RWPE2 (cell line): ENCODE data around the gene SIX2.

Experiments used
- ATAC-seq: fragments of 200-7000 bp; cut with Tn5 transposase; 3 replicates; pipeline ENCODE4 v1.9.1; 2021; ENCODE audit warnings: low read depth
- DNase-seq: peaks from one replicate; pipeline ENCODE4 v3.0.0-alpha.2; 2020; ENCODE audit warnings: low spot score
- H3K27ac ChIP-seq: fragments of 450-650 bp; 2 replicates; pipeline ENCODE4 v1.5.1; 2017; ENCODE audit warnings: mild to moderate bottlenecking; ENCODE audit not compliant: poor library complexity, severe bottlenecking
- H3K27me3 ChIP-seq: fragments of 250-450 bp; sonication (Bioruptor Pico); 2 replicates; pipeline ENCODE4 v1.5.1; 2021; ENCODE audit warnings: mild to moderate bottlenecking, moderate library complexity; ENCODE audit not compliant: insufficient read depth, poor library complexity, severe bottlenecking
- H3K36me3 ChIP-seq: fragments of 250-450 bp; sonication (Bioruptor Pico); 2 replicates; pipeline ENCODE4 v1.5.1; 2020; ENCODE audit warnings: low read depth, mild to moderate bottlenecking, moderate library complexity
- H3K4me1 ChIP-seq: fragments of 250-450 bp; sonication (Bioruptor Pico); 2 replicates; pipeline ENCODE4 v1.5.1; 2021; ENCODE audit warnings: mild to moderate bottlenecking, moderate library complexity; ENCODE audit not compliant: insufficient read depth, poor library complexity, severe bottlenecking
- H3K4me3 ChIP-seq: fragments of 250-450 bp; sonication (Bioruptor Pico); 2 replicates; pipeline ENCODE4 v1.5.1; 2021; ENCODE audit warnings: mild to moderate bottlenecking, moderate library complexity; ENCODE audit not compliant: severe bottlenecking
- H3K9me3 ChIP-seq: fragments of 250-450 bp; sonication (Bioruptor Pico); 2 replicates; pipeline ENCODE4 v1.5.1; 2021; ENCODE audit warnings: mild to moderate bottlenecking, moderate library complexity; ENCODE audit not compliant: severe bottlenecking
- TF ChIP-seq, protein P1 (sequence below): fragments of 450-650 bp; IDR thresholded peaks from one replicate; pipeline ENCODE4 v1.5.1; 2017; ENCODE audit warnings: mild to moderate bottlenecking, moderate library complexity; ENCODE audit not compliant: poor library complexity, severe bottlenecking

SIX2 gene

DNA sequence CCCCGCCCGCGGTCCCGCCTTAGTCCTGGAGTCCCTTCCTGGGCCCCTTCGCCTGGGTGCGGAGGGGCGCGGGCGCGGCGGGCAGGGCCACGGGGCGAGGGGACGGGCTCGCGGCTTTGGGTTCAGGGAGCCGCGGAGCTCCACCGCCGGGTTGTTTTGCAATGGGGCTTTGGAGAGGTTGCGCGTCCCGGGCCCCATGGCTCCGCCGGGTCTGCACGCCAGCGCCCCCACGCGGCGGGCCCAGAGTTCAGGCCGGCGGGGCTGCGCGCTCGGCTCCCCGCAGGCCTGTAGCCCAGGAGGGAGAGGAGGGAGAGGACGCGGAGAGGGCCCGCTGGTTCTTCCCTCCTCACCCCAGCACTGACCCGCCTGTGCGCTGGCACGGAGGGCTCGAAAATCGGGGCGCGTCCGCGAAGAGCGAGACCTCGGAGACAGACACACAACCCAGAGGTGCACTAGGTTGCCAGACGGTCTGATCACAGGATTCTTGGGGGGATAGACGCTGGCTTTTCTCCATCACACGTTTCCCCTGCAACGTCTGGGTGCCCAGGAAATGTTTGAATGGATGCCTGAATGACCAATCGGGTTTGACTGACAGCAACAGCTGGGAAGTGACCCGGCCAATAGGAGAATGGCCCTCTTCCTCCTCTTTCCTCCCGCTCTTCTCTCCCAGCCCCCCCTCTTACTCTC lies 4.9 kb upstream of the SIX2 start:
- TF ChIP-seq, protein P1, sequence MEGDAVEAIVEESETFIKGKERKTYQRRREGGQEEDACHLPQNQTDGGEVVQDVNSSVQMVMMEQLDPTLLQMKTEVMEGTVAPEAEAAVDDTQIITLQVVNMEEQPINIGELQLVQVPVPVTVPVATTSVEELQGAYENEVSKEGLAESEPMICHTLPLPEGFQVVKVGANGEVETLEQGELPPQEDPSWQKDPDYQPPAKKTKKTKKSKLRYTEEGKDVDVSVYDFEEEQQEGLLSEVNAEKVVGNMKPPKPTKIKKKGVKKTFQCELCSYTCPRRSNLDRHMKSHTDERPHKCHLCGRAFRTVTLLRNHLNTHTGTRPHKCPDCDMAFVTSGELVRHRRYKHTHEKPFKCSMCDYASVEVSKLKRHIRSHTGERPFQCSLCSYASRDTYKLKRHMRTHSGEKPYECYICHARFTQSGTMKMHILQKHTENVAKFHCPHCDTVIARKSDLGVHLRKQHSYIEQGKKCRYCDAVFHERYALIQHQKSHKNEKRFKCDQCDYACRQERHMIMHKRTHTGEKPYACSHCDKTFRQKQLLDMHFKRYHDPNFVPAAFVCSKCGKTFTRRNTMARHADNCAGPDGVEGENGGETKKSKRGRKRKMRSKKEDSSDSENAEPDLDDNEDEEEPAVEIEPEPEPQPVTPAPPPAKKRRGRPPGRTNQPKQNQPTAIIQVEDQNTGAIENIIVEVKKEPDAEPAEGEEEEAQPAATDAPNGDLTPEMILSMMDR: peak; percentile 53
- Histone ChIP-seq H3K4me1 (no peaks in the 10 kb centered on the region), H3K9me3 (no peaks in the 10 kb centered on the region), H3K36me3 (no peaks in the 10 kb centered on the region), H3K27ac (no peak overlapping the region), H3K27me3 (peaks cover 18% of the 10 kb centered on the region), H3K4me3 (peak overlapping the region; percentile 9)
- DNase-seq (no peak), ATAC-seq (no peak)

DNA sequence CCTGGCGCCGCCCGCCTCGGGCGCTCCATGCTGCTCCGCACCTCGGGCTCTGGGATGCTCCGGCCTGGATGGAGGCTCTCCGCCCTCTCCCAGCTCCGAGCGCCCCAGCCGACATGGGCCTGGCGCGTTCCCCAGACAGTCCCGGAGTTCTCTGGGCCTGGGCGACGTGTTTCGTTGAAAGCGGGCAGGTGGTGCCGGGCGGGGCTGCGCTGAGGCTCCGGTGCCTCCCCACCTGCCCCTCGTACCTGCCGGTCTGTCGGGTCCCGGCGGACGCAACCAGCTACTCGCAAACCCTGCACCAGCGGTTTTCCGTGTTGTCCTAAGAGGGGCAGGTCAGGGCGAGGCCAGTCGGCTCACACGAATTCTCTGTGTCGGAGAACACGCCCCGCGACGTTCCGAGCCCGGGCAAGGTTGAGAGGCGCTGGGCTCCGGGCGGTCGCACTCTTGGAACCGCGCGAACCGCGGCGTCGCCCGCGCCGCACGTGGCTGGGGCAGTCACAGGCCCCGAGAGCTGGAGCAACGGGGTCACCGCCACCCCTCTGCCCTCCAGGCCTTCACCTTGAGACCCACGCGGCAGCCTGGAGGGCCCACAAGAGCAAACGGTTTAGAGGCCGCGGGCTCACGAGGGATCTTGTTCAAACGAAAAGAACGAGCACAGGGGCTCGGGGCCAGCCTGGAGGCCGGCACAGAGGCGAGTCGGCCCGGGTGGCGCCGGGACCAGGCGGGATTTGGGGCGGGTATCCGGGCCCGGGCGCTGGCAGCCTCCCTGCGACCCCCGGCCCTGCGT lies 4.2 kb upstream of the SIX2 start:
- Histone ChIP-seq H3K27ac (no peak overlapping the region), H3K27me3 (peaks cover 18% of the 10 kb centered on the region), H3K36me3 (no peaks in the 10 kb centered on the region), H3K4me3 (peak overlapping the region; percentile 9), H3K4me1 (no peaks in the 10 kb centered on the region), H3K9me3 (no peaks in the 10 kb centered on the region)
- ATAC-seq (no peak), DNase-seq (no peak)
- TF ChIP-seq, protein P1: no peak

DNA sequence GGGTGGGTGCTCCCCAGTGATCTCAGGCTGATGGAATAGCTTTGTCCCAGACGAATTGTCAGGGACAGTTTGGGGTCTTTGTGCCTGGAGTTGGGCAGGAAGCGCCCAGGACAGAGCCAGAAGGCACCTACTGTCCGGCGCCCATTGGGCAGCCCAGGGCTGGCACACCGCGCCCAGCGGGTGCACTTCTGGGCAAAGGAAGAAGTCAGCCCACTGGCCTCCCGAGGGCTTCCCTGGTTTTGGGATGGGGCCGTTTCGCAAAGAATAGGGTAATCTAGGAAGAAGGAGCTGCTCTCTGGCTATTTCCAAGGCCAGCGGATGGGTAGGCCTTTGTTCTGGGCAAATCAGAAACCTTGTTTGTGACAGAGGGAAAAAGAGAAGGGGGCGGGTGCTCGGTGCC lies 3.5 kb upstream of the SIX2 start:
- TF ChIP-seq, protein P1: no peak
- H3K9me3 ChIP-seq: no peaks in the 10 kb centered on the region
- no peaks in the 10 kb centered on the region for H3K36me3 ChIP-seq
- no peak for ATAC-seq
- H3K4me1 ChIP-seq: no peaks in the 10 kb centered on the region
- peaks cover 18% of the 10 kb centered on the region for H3K27me3 ChIP-seq
- no peak for DNase-seq
- H3K27ac ChIP-seq: no peak overlapping the region
- no peak overlapping the region for H3K4me3 ChIP-seq

DNA sequence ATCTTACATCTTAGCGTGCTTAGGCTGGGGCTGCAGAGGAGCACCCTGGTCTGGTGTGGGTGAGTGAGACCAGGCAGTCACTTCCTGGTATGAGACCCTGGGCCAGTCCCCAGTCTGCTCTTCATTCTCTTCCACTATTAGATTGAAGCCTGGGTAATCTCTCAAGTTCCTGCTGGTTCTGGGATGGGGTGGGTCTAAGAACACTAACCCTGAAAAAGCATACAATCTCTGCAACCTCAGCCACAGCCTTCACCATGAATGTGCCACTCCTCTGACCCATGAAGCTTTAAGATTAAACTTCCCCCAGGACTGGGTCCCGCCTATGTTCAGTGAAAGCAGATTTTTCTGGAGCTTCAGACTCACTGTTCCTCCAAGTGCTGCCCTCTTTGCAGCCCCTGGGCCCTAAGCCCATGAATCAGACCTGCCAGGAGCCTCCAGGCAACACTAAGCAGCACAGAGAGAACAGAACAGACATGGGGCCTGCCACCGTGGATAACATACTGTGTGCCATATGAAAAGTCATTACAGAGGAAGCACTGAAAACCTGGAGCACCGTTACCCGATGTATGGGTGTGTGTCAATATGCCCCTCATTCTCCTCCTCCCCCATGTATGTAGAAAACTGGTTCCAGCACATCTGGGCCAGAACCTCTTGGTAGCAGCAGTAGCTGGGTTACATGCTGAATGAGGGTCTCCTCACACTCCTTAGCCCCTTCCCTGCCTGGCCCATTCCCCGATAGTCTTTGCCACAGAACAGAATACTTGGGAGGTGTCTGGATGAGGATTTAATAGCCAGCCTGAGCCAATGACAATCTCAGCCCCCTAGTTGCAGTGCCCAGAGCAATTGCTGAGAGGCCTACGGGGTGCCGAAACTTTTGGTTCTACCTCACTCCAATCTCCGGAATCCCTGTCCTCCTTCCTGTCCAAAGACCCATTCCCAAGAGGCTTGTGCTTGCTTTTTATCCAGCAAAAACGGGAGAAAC lies 2.7 kb upstream of the SIX2 start:
- Histone ChIP-seq H3K9me3 (no peaks in the 10 kb centered on the region), H3K36me3 (no peaks in the 10 kb centered on the region), H3K4me1 (no peaks in the 10 kb centered on the region), H3K4me3 (no peak overlapping the region), H3K27me3 (peaks cover 17% of the 10 kb centered on the region), H3K27ac (no peak overlapping the region)
- TF ChIP-seq, protein P1: no peak
- no peak for DNase-seq
- ATAC-seq: no peak
